Kidney (tissue), 14 donors: ENCODE measurements around the gene HPS1. TPM values are rescaled to one million over a fixed set of nuclear protein-coding genes. Genes with fewer than 3 reads are reported as not detected.

ENCODE experiments used
- DNase-seq, 5 donors: peaks; one replicate each; pipeline ENCODE4 v3.0.0-alpha.2; 2013 to 2020
- FAIRE-seq: peaks from 2 replicates; lab custom pipeline; 2012; peaks lifted over from hg19 to GRCh38; lab: Jason Lieb, UNC
- H3K27ac ChIP-seq, 2 donors: one replicate each; pipeline ENCODE4 v1.7.0; 2013; ENCODE audit warnings: low read depth in 2 of 2, low read length in 2 of 2, inconsistent platforms in 1 of 2
- H3K27me3 ChIP-seq: one replicate; pipeline ENCODE4 v1.7.1; 2013; ENCODE audit warnings: low read length, inconsistent platforms; ENCODE audit not compliant: control insufficient read depth, insufficient read depth
- H3K36me3 ChIP-seq, 3 donors: one replicate each; pipeline versions ENCODE4 v1.7.0 to v1.7.1; 2013; ENCODE audit warnings: low read length in 3 of 3, control low read depth in 1 of 3, inconsistent platforms in 1 of 3; ENCODE audit not compliant: insufficient read depth in 3 of 3, control insufficient read depth in 2 of 3
- H3K4me1 ChIP-seq, 3 donors: one replicate each; pipeline versions ENCODE4 v1.7.0 to v1.7.1; 2013; ENCODE audit warnings: low read length in 3 of 3, inconsistent platforms in 1 of 3, low read depth in 1 of 3; ENCODE audit not compliant: control insufficient read depth in 2 of 3, insufficient read depth in 2 of 3
- H3K4me3 ChIP-seq, 3 donors: one replicate each; pipeline versions ENCODE4 v1.7.0 to v1.8.1; 2013; ENCODE audit warnings: low read length in 3 of 3, control low read depth in 1 of 3, inconsistent platforms in 1 of 3
- H3K9ac ChIP-seq, 3 donors: one replicate each; pipeline versions ENCODE4 v1.7.0 to v1.7.1; 2013; ENCODE audit warnings: low read length in 3 of 3, control low read depth in 1 of 3, inconsistent platforms in 1 of 3
- H3K9me3 ChIP-seq, 3 donors: one replicate each; pipeline versions ENCODE4 v1.7.0 to v1.7.1; 2013; ENCODE audit warnings: low read length in 3 of 3, control low read depth in 1 of 3, inconsistent platforms in 1 of 3; ENCODE audit not compliant: control insufficient read depth in 2 of 3, insufficient read depth in 1 of 3
- CTCF ChIP-seq: IDR thresholded peaks from 3 replicates; pipeline ENCODE4 v1.5.1; 2012; ENCODE audit warnings: mild to moderate bottlenecking, moderate library complexity, borderline replicate concordance; ENCODE audit not compliant: insufficient read depth; ENCODE audit errors: extremely low read depth
- intact Hi-C: fragments of 100-400 bp; cut with DNase I; formaldehyde crosslinking; loops from one replicate; pipeline ENCODE4 v1.11.1; 2022
- polyA plus RNA-seq: library from polyadenylated mRNA; stranded (reverse); fragments of 350-450 nt; fragmentation: Illumina TruSeq; extraction: RNeasy Lipid Tissue Mini Kit (QIAGEN cat#74804); gene quantifications from one replicate; pipeline ENCODE4 v1.2.3, GENCODE V29; 2014; ENCODE audit warnings: low read depth, low replicate concordance; ENCODE audit not compliant: insufficient read depth
- total RNA-seq: library from RNA; stranded (reverse); fragmentation: NEBNext Ultra II Directional; extraction: Animal tissue kit (Norgen Biotek cat#: 25700); gene quantifications from one replicate; pipeline ENCODE4 v1.2.1, GENCODE V29; 2021
- donor health status: control.
- donor health status: control.
- donor health status: control.
- donor health status: control.
- donor health status: control.
- donor health status: DM: yes; HTN: yes; CAD: no.
- donor health status: Normal renal cell carcinoma (clear cell type).

The HPS1 gene
- total and polyA plus RNA-seq, 2 donors from 2014 or later: 42.7 to 63.3 TPM

GRCh38 chr10:98403812-98404504 is 42.8 kb downstream of the HPS1 start:
- DNase-seq: no peak
- Histone ChIP-seq H3K27ac (no peak overlapping the region), H3K9me3 (no peaks in the 10 kb centered on the region), H3K4me3 (no peak overlapping the region), H3K9ac (no peak overlapping the region), H3K4me1 (no peaks in the 10 kb centered on the region), H3K27me3 (no peaks in the 10 kb centered on the region), H3K36me3 (no peaks in the 10 kb centered on the region)
- intact Hi-C loops: no loop called here
- no peak for FAIRE-seq
- no peak for TF ChIP-seq CTCF

- intact Hi-C loops: no loop called here
- Histone ChIP-seq H3K27ac (no peak overlapping the region), H3K9me3 (no peaks in the 10 kb centered on the region), H3K4me3 (no peak overlapping the region), H3K36me3 (no peaks in the 10 kb centered on the region), H3K27me3 (no peaks in the 10 kb centered on the region), H3K4me1 (no peaks in the 10 kb centered on the region), H3K9ac (no peak overlapping the region)
- TF ChIP-seq CTCF: no peak
- FAIRE-seq: no peak
- no peak for DNase-seq
Observed at GRCh38 chr10:98402931-98403718, 43.6 kb downstream of the HPS1 start.

- Histone ChIP-seq H3K27me3 (no peaks in the 10 kb centered on the region), H3K4me1 (no peaks in the 10 kb centered on the region), H3K9ac (no peak overlapping the region), H3K36me3 (no peaks in the 10 kb centered on the region), H3K9me3 (no peaks in the 10 kb centered on the region), H3K27ac (no peak overlapping the region), H3K4me3 (no peak overlapping the region)
- intact Hi-C loops: no loop called here
- TF ChIP-seq CTCF: no peak
- DNase-seq: no peak
- FAIRE-seq: no peak
Observed at GRCh38 chr10:98402478-98402877, 44.3 kb downstream of the HPS1 start.
